ENCODE measurements around the gene SLC29A3. TPM values are rescaled to one million over a fixed set of nuclear protein-coding genes. Genes with fewer than 3 reads are reported as not detected.

SLC29A3 gene
- total RNA-seq, 1 donor from 2014 or later: 6.8 TPM

DNA sequence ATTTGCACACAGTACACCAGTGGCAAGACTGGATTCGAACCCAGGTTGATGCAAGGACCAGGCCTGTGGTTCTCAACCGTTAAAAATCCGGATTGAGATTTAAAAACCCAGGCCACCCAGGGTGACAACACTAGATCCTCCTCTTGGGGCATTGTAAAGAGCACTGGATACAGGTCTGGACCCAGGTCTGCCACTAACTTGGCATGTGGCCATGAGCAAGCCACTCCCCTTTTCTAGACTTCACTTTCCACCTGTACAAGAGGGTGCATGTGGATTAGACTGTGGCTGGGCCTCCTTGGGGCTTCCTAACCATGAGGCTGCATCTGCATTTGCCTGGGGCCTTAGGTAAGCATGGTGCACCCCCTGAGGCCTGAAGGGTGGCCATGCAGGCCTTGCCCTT is 21.7 kb upstream of the SLC29A3 start:
- Mint-ChIP-seq H3K4me1 (ENCODE audit: low read depth) (no peaks in the 10 kb centered on the region), H3K4me3 (no peak overlapping the region), H3K27me3 (ENCODE audit: insufficient read depth) (peaks cover 5% of the 10 kb centered on the region), H3K9me3 (no peaks in the 10 kb centered on the region), H3K27ac (no peak overlapping the region), H3K36me3 (ENCODE audit: low read depth) (no peaks in the 10 kb centered on the region)
- intact Hi-C loops (cut with micrococcal nuclease): no loop called here
- no peak for DNase-seq (ENCODE audit: low spot score)

GRCh38 chr10:71299071-71299785 is 19.8 kb upstream of the SLC29A3 start:
- intact Hi-C loops (cut with micrococcal nuclease): no loop called here
- H3K36me3 Mint-ChIP-seq (ENCODE audit: low read depth): no peaks in the 10 kb centered on the region
- no peak for DNase-seq (ENCODE audit: low spot score)
- no peak overlapping the region for H3K4me3 Mint-ChIP-seq
- no peaks in the 10 kb centered on the region for H3K9me3 Mint-ChIP-seq
- H3K27me3 Mint-ChIP-seq (ENCODE audit: insufficient read depth): peaks cover 5% of the 10 kb centered on the region
- H3K4me1 Mint-ChIP-seq (ENCODE audit: low read depth): no peaks in the 10 kb centered on the region
- no peak overlapping the region for H3K27ac Mint-ChIP-seq

GRCh38 chr10:71300555-71301370 is 18.3 kb upstream of the SLC29A3 start:
- intact Hi-C loops (cut with micrococcal nuclease): no loop called here
- DNase-seq (ENCODE audit: low spot score): no peak
- Mint-ChIP-seq H3K9me3 (no peaks in the 10 kb centered on the region), H3K27ac (no peak overlapping the region), H3K4me1 (ENCODE audit: low read depth) (no peaks in the 10 kb centered on the region), H3K27me3 (ENCODE audit: insufficient read depth) (peaks cover 5% of the 10 kb centered on the region), H3K36me3 (ENCODE audit: low read depth) (no peaks in the 10 kb centered on the region), H3K4me3 (no peak overlapping the region)

- no peaks in the 10 kb centered on the region for H3K9me3 Mint-ChIP-seq
- H3K4me3 Mint-ChIP-seq: no peak overlapping the region
- no peak for DNase-seq (ENCODE audit: low spot score)
- H3K36me3 Mint-ChIP-seq (ENCODE audit: low read depth): no peaks in the 10 kb centered on the region
- H3K27me3 Mint-ChIP-seq (ENCODE audit: insufficient read depth): peaks cover 5% of the 10 kb centered on the region
- intact Hi-C loops (cut with micrococcal nuclease): no loop called here
- no peaks in the 10 kb centered on the region for H3K4me1 Mint-ChIP-seq (ENCODE audit: low read depth)
- no peak overlapping the region for H3K27ac Mint-ChIP-seq
Measured at GRCh38 chr10:71301371-71301916, 17.6 kb upstream of the SLC29A3 start.

DNA sequence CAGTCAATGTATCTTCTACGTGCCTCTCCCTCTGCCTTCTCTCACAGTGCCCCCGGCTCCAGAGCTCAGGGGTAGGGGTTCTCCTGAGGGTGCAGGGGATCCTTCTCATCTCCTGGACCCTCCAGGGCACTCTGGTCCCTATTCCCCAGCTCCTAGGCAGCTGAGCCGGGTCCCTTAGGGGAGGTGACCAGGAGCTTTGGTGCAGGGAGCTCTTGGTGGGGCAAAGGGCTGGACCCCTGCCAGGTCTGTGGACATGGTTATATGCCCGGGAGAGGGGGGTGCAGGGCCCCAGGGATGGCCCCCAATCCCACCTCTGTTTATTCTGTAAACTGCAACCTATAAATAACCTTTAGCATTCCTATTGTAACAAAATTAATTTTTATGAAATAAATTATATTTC is 16.6 kb upstream of the SLC29A3 start:
- no peaks in the 10 kb centered on the region for H3K9me3 Mint-ChIP-seq
- DNase-seq (ENCODE audit: low spot score): no peak
- intact Hi-C loops (cut with micrococcal nuclease): no loop called here
- no peaks in the 10 kb centered on the region for H3K36me3 Mint-ChIP-seq (ENCODE audit: low read depth)
- H3K27me3 Mint-ChIP-seq (ENCODE audit: insufficient read depth): peaks cover 5% of the 10 kb centered on the region
- no peak overlapping the region for H3K27ac Mint-ChIP-seq
- H3K4me3 Mint-ChIP-seq: no peak overlapping the region
- no peaks in the 10 kb centered on the region for H3K4me1 Mint-ChIP-seq (ENCODE audit: low read depth)

GRCh38 chr10:71302874-71303568 is 16.0 kb upstream of the SLC29A3 start:
- no peaks in the 10 kb centered on the region for H3K9me3 Mint-ChIP-seq
- H3K27me3 Mint-ChIP-seq (ENCODE audit: insufficient read depth): peaks cover 5% of the 10 kb centered on the region
- no peak overlapping the region for H3K27ac Mint-ChIP-seq
- no peaks in the 10 kb centered on the region for H3K36me3 Mint-ChIP-seq (ENCODE audit: low read depth)
- H3K4me3 Mint-ChIP-seq: no peak overlapping the region
- intact Hi-C loops (cut with micrococcal nuclease): no loop called here
- no peaks in the 10 kb centered on the region for H3K4me1 Mint-ChIP-seq (ENCODE audit: low read depth)
- DNase-seq (ENCODE audit: low spot score): no peak

DNA sequence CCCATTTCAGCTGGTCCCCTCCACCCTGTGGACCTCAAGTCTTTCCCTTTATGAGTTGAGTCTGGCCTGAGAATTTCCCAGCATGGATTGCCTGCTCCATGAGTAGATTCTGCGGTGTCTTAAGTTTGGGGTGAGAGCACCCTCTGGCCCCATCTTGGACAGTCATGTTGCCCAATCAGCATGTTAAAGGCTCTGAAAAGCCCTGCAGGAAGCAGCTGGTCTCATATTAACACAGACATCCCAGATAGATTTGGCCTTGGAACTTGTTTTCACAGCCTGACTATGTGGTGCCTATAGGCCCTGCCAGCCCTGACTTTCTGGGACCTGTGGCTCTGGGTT is 15.5 kb upstream of the SLC29A3 start:
- intact Hi-C loops (cut with micrococcal nuclease): no loop called here
- no peaks in the 10 kb centered on the region for H3K9me3 Mint-ChIP-seq

GRCh38 chr10:71304914-71305313 is 14.1 kb upstream of the SLC29A3 start:
- H3K27ac Mint-ChIP-seq: no peak overlapping the region
- H3K27me3 Mint-ChIP-seq (ENCODE audit: insufficient read depth): peaks cover 5% of the 10 kb centered on the region
- no peaks in the 10 kb centered on the region for H3K36me3 Mint-ChIP-seq (ENCODE audit: low read depth)
- no peaks in the 10 kb centered on the region for H3K9me3 Mint-ChIP-seq
- no peaks in the 10 kb centered on the region for H3K4me1 Mint-ChIP-seq (ENCODE audit: low read depth)
- no peak for DNase-seq (ENCODE audit: low spot score)
- no peak overlapping the region for H3K4me3 Mint-ChIP-seq
- intact Hi-C loops (cut with micrococcal nuclease): no loop called here

More for the DNA sequence above, 15.5 kb upstream of the SLC29A3 start:
- Mint-ChIP-seq H3K4me3 (no peak overlapping the region), H3K27me3 (ENCODE audit: insufficient read depth) (peaks cover 5% of the 10 kb centered on the region), H3K27ac (no peak overlapping the region), H3K36me3 (ENCODE audit: low read depth) (no peaks in the 10 kb centered on the region), H3K4me1 (ENCODE audit: low read depth) (no peaks in the 10 kb centered on the region)
- DNase-seq (ENCODE audit: low spot score): no peak

DNA sequence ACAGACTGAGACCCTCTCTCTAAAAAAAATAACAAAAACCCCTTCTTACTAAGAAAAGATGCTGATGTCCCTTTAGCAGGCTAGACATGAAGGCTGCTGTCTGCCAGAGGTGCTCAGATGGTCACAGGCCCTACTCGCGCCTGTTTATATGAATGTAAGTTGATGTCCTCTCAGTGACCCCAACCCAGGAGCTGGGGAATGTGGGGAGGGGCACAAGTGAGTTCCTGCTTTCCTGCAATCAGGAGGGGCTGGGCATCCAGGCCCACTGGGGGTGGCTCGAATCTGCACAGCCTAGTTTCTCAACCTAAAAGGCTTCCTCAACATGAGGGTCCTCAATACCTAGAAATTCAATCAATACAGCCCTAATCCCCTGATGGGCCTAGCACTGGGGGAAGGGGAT is 12.1 kb upstream of the SLC29A3 start:
- peaks cover 7% of the 10 kb centered on the region for H3K27me3 Mint-ChIP-seq (ENCODE audit: insufficient read depth)
- no peaks in the 10 kb centered on the region for H3K4me1 Mint-ChIP-seq (ENCODE audit: low read depth)
- H3K36me3 Mint-ChIP-seq (ENCODE audit: low read depth): no peaks in the 10 kb centered on the region
- intact Hi-C loops (cut with micrococcal nuclease): no loop called here
- H3K4me3 Mint-ChIP-seq: no peak overlapping the region
- no peaks in the 10 kb centered on the region for H3K9me3 Mint-ChIP-seq
- H3K27ac Mint-ChIP-seq: no peak overlapping the region
- no peak for DNase-seq (ENCODE audit: low spot score)

DNA sequence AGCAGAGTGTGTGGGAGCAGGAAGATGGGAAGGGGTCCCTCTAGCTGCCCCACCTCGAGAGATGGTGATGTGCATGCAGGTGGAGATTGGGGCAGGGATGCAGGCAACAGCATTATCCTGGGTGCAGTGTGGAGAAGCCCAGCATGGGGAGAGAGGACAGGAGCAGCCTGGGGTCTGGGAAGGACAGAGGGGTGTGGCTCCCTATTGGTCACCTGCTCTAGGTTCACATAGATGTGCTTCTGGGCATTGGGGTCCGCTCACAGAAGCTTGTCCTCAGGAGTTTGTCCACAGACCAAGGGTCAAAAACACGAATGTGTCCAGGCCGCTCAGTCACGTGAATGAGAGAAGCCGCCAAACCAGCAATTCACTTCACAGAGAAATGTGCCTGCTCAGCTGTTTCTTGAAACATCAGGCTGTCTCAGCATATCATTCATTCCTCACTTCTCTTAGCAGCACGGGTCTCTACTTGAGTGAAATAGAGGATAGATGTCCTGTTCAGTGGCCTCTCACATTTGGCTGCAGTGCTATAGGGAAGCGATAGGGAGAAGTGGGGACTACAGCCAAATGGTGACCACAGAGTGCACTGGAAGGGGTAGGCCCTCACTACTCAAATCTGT is 11.5 kb upstream of the SLC29A3 start:
- H3K9me3 Mint-ChIP-seq: no peaks in the 10 kb centered on the region
- no peak for DNase-seq (ENCODE audit: low spot score)
- no peaks in the 10 kb centered on the region for H3K36me3 Mint-ChIP-seq (ENCODE audit: low read depth)
- H3K4me3 Mint-ChIP-seq: no peak overlapping the region
- H3K27ac Mint-ChIP-seq: no peak overlapping the region
- H3K27me3 Mint-ChIP-seq (ENCODE audit: insufficient read depth): peaks cover 9% of the 10 kb centered on the region
- intact Hi-C loops (cut with micrococcal nuclease): no loop called here
- H3K4me1 Mint-ChIP-seq (ENCODE audit: low read depth): no peaks in the 10 kb centered on the region

DNA sequence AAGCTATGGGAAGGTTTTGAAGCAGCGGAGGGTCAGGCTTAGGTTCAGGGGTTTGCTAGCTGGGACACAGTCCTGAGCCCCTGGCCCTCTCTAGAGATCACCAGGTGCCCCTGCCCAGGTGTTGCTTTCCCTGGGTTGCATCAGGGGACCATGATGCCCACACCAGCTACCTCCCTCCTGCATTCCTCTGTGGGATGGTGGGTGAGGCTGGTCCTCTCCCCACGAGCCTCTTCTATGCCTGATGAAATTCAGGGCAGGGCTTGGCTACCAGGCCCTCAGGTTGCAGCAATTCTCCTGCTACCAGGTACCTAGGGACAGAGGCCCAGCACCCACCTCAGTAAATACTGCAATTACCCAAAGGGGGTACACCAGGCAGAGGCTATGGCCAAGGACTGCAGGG is 10.8 kb upstream of the SLC29A3 start:
- H3K27me3 Mint-ChIP-seq (ENCODE audit: insufficient read depth): peaks cover 9% of the 10 kb centered on the region
- no peak overlapping the region for H3K27ac Mint-ChIP-seq
- DNase-seq (ENCODE audit: low spot score): no peak
- intact Hi-C loops (cut with micrococcal nuclease): no loop called here
- no peaks in the 10 kb centered on the region for H3K36me3 Mint-ChIP-seq (ENCODE audit: low read depth)
- no peaks in the 10 kb centered on the region for H3K4me1 Mint-ChIP-seq (ENCODE audit: low read depth)
- no peak overlapping the region for H3K4me3 Mint-ChIP-seq
- no peaks in the 10 kb centered on the region for H3K9me3 Mint-ChIP-seq

- no peaks in the 10 kb centered on the region for H3K36me3 Mint-ChIP-seq (ENCODE audit: low read depth)
- intact Hi-C loops (cut with micrococcal nuclease): no loop called here
Measured at GRCh38 chr10:71308985-71309384, 10.1 kb upstream of the SLC29A3 start.

More at GRCh38 chr10:71308985-71309384, 10.1 kb upstream of the SLC29A3 start:
- Mint-ChIP-seq H3K4me1 (ENCODE audit: low read depth) (no peaks in the 10 kb centered on the region), H3K4me3 (no peak overlapping the region), H3K27ac (no peak overlapping the region), H3K27me3 (ENCODE audit: insufficient read depth) (peaks cover 9% of the 10 kb centered on the region), H3K9me3 (no peaks in the 10 kb centered on the region)
- DNase-seq (ENCODE audit: low spot score): no peak

Measured in activated T-helper 1 cell treated with anti-CD3 and anti-CD28 coated beads, Interleukin-12 subunit alpha, Interleukin-12 subunit beta, Interleukin-2, Interleukin-4 antibody, amounts not matched to agents 30 ng/mL and 10 ng/mL and 1 ng/mL, durations not matched to agents 14 hours and 24 hours and 36 hours (primary cell).